Hematopoietic multipotent progenitor cell (in vitro differentiated cells): Measurements from ENCODE around the gene SDS. TPM values are rescaled to one million over a fixed set of nuclear protein-coding genes. Genes with fewer than 3 reads are reported as not detected.

Experiments
- DNase-seq, 3 donors: peaks; one replicate each; pipeline ENCODE4 v3.0.0-alpha.2; 2011 to 2015; ENCODE audit warnings: low read depth in 2 of 3, low spot score in 2 of 3
- total RNA-seq: library from RNA; depleted of rRNA; stranded (reverse); fragments of >200 nt; gene quantifications from one replicate; pipeline ENCODE4 v1.2.3, GENCODE V29; 2012

Gene SDS
- not detected for total RNA-seq

DNA sequence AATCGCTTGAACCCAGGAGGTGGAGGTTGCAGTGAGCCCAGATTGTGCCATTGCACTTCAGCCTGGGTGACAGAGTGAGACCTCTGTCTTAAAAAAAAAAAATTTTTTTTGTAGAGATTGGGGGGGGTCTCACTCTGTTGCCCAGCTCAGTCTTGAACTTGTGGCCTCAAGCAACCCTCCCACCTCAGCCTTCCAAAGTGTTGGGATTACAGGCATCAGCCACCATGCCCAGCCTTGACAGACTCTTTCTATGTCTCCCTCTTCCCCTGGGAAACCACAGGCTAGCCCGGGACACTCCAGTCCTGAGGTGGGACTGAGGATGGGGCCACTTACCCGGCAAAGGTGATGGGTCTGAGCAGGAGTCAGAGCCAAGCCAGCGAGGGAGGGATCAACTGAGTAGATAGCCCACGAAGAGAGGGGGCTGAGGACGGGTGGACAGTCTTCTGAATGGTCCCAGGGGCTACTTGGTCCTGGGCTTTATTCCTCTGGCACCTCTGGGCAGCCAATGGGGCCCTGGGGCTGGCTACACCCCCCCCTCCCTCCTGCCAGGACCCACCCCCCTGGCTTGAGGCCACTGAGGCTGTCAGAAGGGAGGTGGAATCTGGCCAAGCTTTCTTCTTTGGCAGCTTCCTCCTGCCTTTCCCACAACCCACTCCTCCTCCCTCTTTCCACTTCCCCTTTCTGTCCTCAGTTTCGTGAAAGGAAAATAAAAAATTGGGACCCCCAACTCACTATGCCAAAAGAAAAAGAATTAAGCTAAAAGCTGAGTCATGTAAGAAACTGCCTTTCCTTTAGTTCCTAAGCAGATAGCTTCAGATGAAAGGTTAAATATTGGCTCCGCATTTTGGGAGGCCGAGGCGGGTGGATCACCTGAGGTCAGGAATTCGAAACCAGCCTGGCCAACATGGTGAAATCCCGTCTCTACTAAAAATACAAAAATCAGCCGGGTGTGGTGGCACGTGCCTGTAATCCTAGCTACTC is at the start of gene SDS:
Gene SDS (minus strand): TSS at position 453 of the 981 bp plus-strand sequence. CDS start 4,179 bp downstream, outside the sequence.
- peak in 2 of 3 donors; percentile 50 to 58 for DNase-seq

DNA sequence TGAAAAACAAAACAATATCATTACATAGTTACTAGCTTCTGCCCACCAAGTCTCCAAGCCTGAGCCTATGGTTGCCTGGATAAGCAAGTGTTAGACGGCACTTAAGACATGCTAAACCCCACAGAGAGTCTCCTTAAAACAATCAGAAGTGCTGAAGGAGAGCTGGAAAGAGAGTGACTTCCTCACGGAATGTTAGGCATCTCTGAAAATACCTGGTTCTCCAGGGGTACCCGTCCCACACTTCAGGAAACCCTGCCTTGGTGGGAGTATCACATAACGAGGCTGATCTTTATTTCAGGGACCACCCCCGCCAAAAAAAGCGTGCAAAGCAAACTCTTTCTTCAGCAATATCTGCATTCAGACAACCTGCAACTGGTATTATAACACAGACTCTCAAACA is 49.6 kb upstream of the SDS start:
- DNase-seq = no peak

- DNase-seq = no peak
Measured at GRCh38 chr12:113452458-113452857, 48.8 kb upstream of the SDS start.

DNA sequence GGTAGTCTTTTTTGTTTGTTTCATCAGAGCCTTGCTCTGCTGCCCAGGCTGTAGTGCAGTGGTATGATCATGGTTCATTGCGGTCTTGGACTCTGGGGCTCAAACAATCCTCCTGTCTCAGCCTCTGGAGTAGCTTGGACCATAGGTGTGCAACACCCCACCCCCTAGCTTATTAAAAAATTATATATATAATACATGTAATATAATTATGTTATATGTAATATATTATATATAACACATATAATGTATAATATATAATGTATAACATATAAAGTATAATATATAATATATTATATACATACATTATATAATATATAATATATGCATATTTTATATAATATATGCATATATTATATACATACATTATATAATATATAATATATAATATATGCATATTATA is 46.2 kb upstream of the SDS start:
- no peak for DNase-seq

- no peak for DNase-seq
Measured at GRCh38 chr12:113449299-113449698, 45.6 kb upstream of the SDS start.

DNA sequence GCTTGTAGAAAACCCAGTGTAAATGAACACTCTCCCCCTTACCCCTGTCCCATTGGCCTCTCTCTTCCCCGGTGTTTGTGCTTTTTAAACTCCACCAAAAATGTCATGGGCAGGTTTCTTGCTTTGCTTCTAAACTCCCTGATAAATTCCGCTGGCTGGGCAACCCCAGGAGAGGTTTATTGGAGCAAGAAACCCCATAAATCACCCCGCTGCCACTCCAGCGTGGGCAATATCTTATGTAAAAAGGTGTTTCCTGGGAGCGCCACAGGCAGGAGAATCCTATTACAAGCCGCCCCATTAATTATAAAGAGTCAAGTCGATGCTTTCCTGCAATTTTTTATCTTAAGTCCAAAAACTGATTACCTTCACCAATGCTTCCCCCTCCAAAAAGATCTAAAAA is 45.2 kb upstream of the SDS start:
- no peak for DNase-seq

DNA sequence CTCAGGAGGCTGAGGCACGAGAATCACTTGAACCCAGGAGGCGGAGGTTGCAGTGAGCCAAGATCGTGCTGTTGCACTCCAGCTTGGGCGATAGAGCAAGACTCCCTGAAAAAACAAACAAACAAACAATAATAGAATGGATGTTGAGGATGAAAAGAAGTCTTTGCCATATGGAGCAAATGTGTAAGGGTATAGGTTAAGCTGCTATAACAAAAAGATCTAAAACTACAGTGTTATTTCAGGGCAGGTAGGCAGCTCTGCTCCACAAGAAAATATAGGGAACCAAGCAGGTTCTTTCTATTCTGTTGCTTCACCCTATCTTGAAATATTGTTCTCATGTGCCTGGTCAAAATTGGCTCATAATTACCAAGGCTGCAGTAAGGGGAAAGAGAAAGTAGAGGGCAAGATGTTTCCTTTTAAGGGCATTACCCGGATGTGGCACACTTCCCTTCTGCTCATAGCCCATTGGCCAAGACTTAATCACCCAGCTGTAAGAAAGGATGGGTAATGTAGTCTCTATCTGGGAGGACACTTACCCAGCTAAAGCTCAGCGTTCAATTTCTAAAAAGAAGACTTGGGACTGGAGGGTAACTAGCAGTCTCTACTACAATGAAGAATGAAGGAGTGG is 42.0 kb upstream of the SDS start:
- DNase-seq = peak in 1 of 3 donors; percentile 46

DNA sequence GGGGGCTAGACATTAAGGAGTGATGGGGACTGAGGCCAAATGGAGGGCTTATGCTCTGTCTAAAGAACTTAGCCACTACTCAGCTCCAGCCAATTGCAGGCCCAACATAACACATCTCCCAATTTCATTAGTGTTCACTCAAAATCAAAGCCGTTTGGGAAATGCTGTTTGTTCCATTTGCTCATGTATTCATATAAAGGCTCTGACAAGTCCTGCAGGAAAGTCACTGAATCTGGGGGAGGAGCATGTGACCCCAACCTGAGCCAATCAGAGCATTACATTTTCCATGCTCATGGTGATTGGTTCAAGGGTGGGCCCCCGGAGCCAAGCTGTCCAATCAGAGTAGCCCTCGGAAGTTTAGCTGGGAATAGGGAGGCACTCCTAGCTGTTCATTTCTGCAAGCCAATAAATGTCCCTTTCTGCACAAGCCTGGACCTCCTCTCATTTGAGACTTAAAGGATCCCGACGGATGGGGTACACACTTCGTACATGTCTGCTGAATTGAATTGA is 39.4 kb upstream of the SDS start:
- no peak for DNase-seq

- no peak for DNase-seq
Measured at GRCh38 chr12:113440947-113441782, 37.5 kb upstream of the SDS start.

DNA sequence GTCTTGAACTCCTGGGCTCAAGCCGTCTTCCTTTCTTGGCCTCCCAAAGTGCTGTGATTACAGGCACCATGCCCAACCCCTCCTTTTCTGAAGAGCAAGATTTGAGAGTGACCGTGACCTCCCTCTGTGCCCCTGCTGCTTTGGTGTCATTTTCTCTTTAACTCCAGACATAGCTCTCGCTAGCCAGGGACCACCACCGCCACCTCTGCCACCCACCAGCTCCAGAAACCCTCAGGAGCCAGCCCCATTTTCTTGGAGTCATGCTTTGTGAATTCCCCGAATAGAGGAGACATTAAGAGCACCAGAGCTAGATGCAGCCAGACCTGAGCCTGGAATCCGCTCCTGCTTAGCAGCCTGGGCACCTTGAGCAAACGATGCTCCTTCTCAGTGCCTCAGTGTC is 36.6 kb upstream of the SDS start:
- no peak for DNase-seq

GRCh38 chr12:113439606-113440030 is 35.9 kb upstream of the SDS start:
- peak in 1 of 3 donors; percentile 39 for DNase-seq

GRCh38 chr12:113439301-113439597 is 35.6 kb upstream of the SDS start:
- no peak for DNase-seq

GRCh38 chr12:113438523-113439300 is 35.0 kb upstream of the SDS start:
- DNase-seq = no peak

DNA sequence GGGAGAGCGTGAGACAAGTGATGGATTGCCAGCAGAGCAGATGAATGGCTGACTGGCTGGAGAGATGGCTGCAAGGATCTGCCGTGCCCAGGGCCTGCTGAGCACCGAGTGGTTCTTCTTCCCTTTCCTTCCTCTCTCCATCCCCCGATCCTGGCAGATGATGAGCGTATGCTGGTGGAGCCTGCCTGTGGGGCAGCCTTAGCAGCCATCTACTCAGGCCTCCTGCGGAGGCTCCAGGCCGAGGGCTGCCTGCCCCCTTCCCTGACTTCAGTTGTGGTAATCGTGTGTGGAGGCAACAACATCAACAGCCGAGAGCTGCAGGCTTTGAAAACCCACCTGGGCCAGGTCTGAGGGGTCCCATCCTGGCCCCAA is 34.0 kb upstream of the SDS start:
- no peak for DNase-seq

- no peak for DNase-seq
Measured at GRCh38 chr12:113436993-113437728, 33.5 kb upstream of the SDS start.

GRCh38 chr12:113436586-113436985 is 32.9 kb upstream of the SDS start:
- DNase-seq = no peak

GRCh38 chr12:113435367-113435766 is 31.7 kb upstream of the SDS start:
- DNase-seq = no peak

- DNase-seq = no peak
Measured at GRCh38 chr12:113432986-113433385, 29.3 kb upstream of the SDS start.

- DNase-seq = no peak
Measured at GRCh38 chr12:113428482-113428881, 24.8 kb upstream of the SDS start.

- no peak for DNase-seq
Measured at GRCh38 chr12:113427882-113428281, 24.2 kb upstream of the SDS start.
